ENCODE results near the gene CDKN2B-AS1.
A peak's percentile ranks its signal among the peaks of the same experiment; 100 is the strongest.

Gene CDKN2B-AS1

GRCh38 chr9:22114956-22115355 is 120.4 kb downstream of the CDKN2B-AS1 start:
- no peak overlapping the region for H4K91ac ChIP-seq (ENCODE audit: low read depth, low read length)
- no peak for DNase-seq
- no peak overlapping the region for H3K4me2 ChIP-seq (ENCODE audit: low read length)
- peaks cover 18% of the 10 kb centered on the region for H3K79me1 ChIP-seq (ENCODE audit: low read length)
- H4K8ac ChIP-seq (ENCODE audit: low read depth, low read length): no peak overlapping the region
- no peak overlapping the region for H3K18ac ChIP-seq (ENCODE audit: low read length)
- no peak overlapping the region for H3K4me3 ChIP-seq (ENCODE audit: low read depth, low read length)
- no peak overlapping the region for H2AFZ ChIP-seq (ENCODE audit: insufficient read depth, low read length, poor library complexity)
- H3K23ac ChIP-seq (ENCODE audit: low read length): no peak overlapping the region
- H3K9ac ChIP-seq (ENCODE audit: low read length): no peak overlapping the region
- H3K27me3 ChIP-seq (ENCODE audit: insufficient read depth, low read length): no peaks in the 10 kb centered on the region
- no peak overlapping the region for H3K4ac ChIP-seq (ENCODE audit: low read depth, low read length)
- H3K9me3 ChIP-seq (ENCODE audit: insufficient read depth, low read depth, low read length): no peaks in the 10 kb centered on the region
- no peak overlapping the region for H3K27ac ChIP-seq (ENCODE audit: low read depth, low read length)
- H3K79me2 ChIP-seq (ENCODE audit: control insufficient read depth, insufficient read depth, low read length, poor library complexity): peaks cover 5% of the 10 kb centered on the region
- H4K12ac ChIP-seq (ENCODE audit: low read depth, low read length): no peak overlapping the region
- H2BK5ac ChIP-seq (ENCODE audit: low read depth, low read length, poor library complexity): no peak overlapping the region
- H3K4me1 ChIP-seq (ENCODE audit: control insufficient read depth in 1 of 2, insufficient read depth in 2 of 2, low read length in 2 of 2): peaks cover 7 to 11% of the 10 kb centered on the region in 2 experiments
- H2BK120ac ChIP-seq (ENCODE audit: insufficient read depth, low read length, poor library complexity): no peak overlapping the region
- no peak overlapping the region for H2AK5ac ChIP-seq (ENCODE audit: low read length)
- H2BK12ac ChIP-seq (ENCODE audit: low read length): peak overlapping the region; percentile 60
- no peaks in the 10 kb centered on the region for H3K36me3 ChIP-seq (ENCODE audit: control insufficient read depth in 1 of 2, insufficient read depth in 2 of 2, low read length in 2 of 2)
- H3K14ac ChIP-seq (ENCODE audit: low read length): no peak overlapping the region

GRCh38 chr9:22116758-22117157 is 122.2 kb downstream of the CDKN2B-AS1 start:
- peaks cover 5% of the 10 kb centered on the region for H3K79me2 ChIP-seq (ENCODE audit: control insufficient read depth, insufficient read depth, low read length, poor library complexity)
- H3K9ac ChIP-seq (ENCODE audit: low read length): no peak overlapping the region
- H3K4me3 ChIP-seq (ENCODE audit: low read depth, low read length): no peak overlapping the region
- peaks cover 18% of the 10 kb centered on the region for H3K79me1 ChIP-seq (ENCODE audit: low read length)
- no peak overlapping the region for H2AK5ac ChIP-seq (ENCODE audit: low read length)
- DNase-seq: no peak
- H3K18ac ChIP-seq (ENCODE audit: low read length): no peak overlapping the region
- no peak overlapping the region for H3K27ac ChIP-seq (ENCODE audit: low read depth, low read length)
- no peak overlapping the region for H2BK12ac ChIP-seq (ENCODE audit: low read length)
- peaks cover 7 to 11% of the 10 kb centered on the region in 2 experiments for H3K4me1 ChIP-seq (ENCODE audit: control insufficient read depth in 1 of 2, insufficient read depth in 2 of 2, low read length in 2 of 2)
- no peak overlapping the region for H3K14ac ChIP-seq (ENCODE audit: low read length)
- H3K27me3 ChIP-seq (ENCODE audit: insufficient read depth, low read length): no peaks in the 10 kb centered on the region
- no peak overlapping the region for H3K4me2 ChIP-seq (ENCODE audit: low read length)
- peak overlapping the region; percentile 68 for H2BK120ac ChIP-seq (ENCODE audit: insufficient read depth, low read length, poor library complexity)
- no peaks in the 10 kb centered on the region for H3K9me3 ChIP-seq (ENCODE audit: insufficient read depth, low read depth, low read length)
- no peak overlapping the region for H4K8ac ChIP-seq (ENCODE audit: low read depth, low read length)
- H3K4ac ChIP-seq (ENCODE audit: low read depth, low read length): no peak overlapping the region
- no peaks in the 10 kb centered on the region for H3K36me3 ChIP-seq (ENCODE audit: control insufficient read depth in 1 of 2, insufficient read depth in 2 of 2, low read length in 2 of 2)
- no peak overlapping the region for H4K91ac ChIP-seq (ENCODE audit: low read depth, low read length)
- H3K23ac ChIP-seq (ENCODE audit: low read length): no peak overlapping the region
- no peak overlapping the region for H2AFZ ChIP-seq (ENCODE audit: insufficient read depth, low read length, poor library complexity)
- no peak overlapping the region for H4K12ac ChIP-seq (ENCODE audit: low read depth, low read length)
- no peak overlapping the region for H2BK5ac ChIP-seq (ENCODE audit: low read depth, low read length, poor library complexity)

GRCh38 chr9:22117511-22118384 is 123.2 kb downstream of the CDKN2B-AS1 start:
- peak overlapping the region; percentile 89 for H4K8ac ChIP-seq (ENCODE audit: low read depth, low read length)
- H2AFZ ChIP-seq (ENCODE audit: insufficient read depth, low read length, poor library complexity): peak overlapping the region; percentile 88
- no peak overlapping the region for H3K23ac ChIP-seq (ENCODE audit: low read length)
- H3K36me3 ChIP-seq (ENCODE audit: control insufficient read depth in 1 of 2, insufficient read depth in 2 of 2, low read length in 2 of 2): no peaks in the 10 kb centered on the region
- no peak overlapping the region for H3K4me2 ChIP-seq (ENCODE audit: low read length)
- H3K27ac ChIP-seq (ENCODE audit: low read depth, low read length): peak overlapping the region; percentile 7
- H2BK12ac ChIP-seq (ENCODE audit: low read length): peak overlapping the region; percentile 100
- H3K4me3 ChIP-seq (ENCODE audit: low read depth, low read length): no peak overlapping the region
- peak overlapping the region; percentile 76 for H2BK120ac ChIP-seq (ENCODE audit: insufficient read depth, low read length, poor library complexity)
- no peak for DNase-seq
- H3K14ac ChIP-seq (ENCODE audit: low read length): peak overlapping the region; percentile 87
- peak overlapping the region; percentile 86 for H2AK5ac ChIP-seq (ENCODE audit: low read length)
- H3K27me3 ChIP-seq (ENCODE audit: insufficient read depth, low read length): no peaks in the 10 kb centered on the region
- no peak overlapping the region for H3K9ac ChIP-seq (ENCODE audit: low read length)
- peaks cover 5% of the 10 kb centered on the region for H3K79me2 ChIP-seq (ENCODE audit: control insufficient read depth, insufficient read depth, low read length, poor library complexity)
- H3K18ac ChIP-seq (ENCODE audit: low read length): peak overlapping the region; percentile 94
- H3K79me1 ChIP-seq (ENCODE audit: low read length): peaks cover 18% of the 10 kb centered on the region
- H4K91ac ChIP-seq (ENCODE audit: low read depth, low read length): peak overlapping the region; percentile 93
- peak overlapping the region; percentile 74 for H4K12ac ChIP-seq (ENCODE audit: low read depth, low read length)
- peak overlapping the region; percentile 81 for H2BK5ac ChIP-seq (ENCODE audit: low read depth, low read length, poor library complexity)
- peak overlapping the region; percentile 77 for H3K4ac ChIP-seq (ENCODE audit: low read depth, low read length)
- no peaks in the 10 kb centered on the region for H3K9me3 ChIP-seq (ENCODE audit: insufficient read depth, low read depth, low read length)
- H3K4me1 ChIP-seq (ENCODE audit: control insufficient read depth in 1 of 2, insufficient read depth in 2 of 2, low read length in 2 of 2): peaks cover 7 to 9% of the 10 kb centered on the region in 2 experiments
- WGBS (ENCODE audit: extremely low coverage, insufficient coverage, insufficient read length): no CpG with 5 or more reads among the region's 9 CpGs

- Histone ChIP-seq H3K27me3 (ENCODE audit: insufficient read depth, low read length) (no peaks in the 10 kb centered on the region), H3K23ac (ENCODE audit: low read length) (no peak overlapping the region), H3K14ac (ENCODE audit: low read length) (no peak overlapping the region), H3K9ac (ENCODE audit: low read length) (no peak overlapping the region), H3K4me1 (ENCODE audit: control insufficient read depth in 1 of 2, insufficient read depth in 2 of 2, low read length in 2 of 2) (peaks cover 7 to 9% of the 10 kb centered on the region in 2 experiments), H2BK12ac (ENCODE audit: low read length) (no peak overlapping the region), H4K91ac (ENCODE audit: low read depth, low read length) (no peak overlapping the region), H2AFZ (ENCODE audit: insufficient read depth, low read length, poor library complexity) (no peak overlapping the region), H3K36me3 (ENCODE audit: control insufficient read depth in 1 of 2, insufficient read depth in 2 of 2, low read length in 2 of 2) (no peaks in the 10 kb centered on the region), H4K12ac (ENCODE audit: low read depth, low read length) (no peak overlapping the region), H3K9me3 (ENCODE audit: insufficient read depth, low read depth, low read length) (no peaks in the 10 kb centered on the region), H2BK120ac (ENCODE audit: insufficient read depth, low read length, poor library complexity) (no peak overlapping the region), H3K79me2 (ENCODE audit: control insufficient read depth, insufficient read depth, low read length, poor library complexity) (peaks cover 5% of the 10 kb centered on the region), H4K8ac (ENCODE audit: low read depth, low read length) (no peak overlapping the region), H3K18ac (ENCODE audit: low read length) (no peak overlapping the region), H3K4me3 (ENCODE audit: low read depth, low read length) (no peak overlapping the region), H3K4ac (ENCODE audit: low read depth, low read length) (no peak overlapping the region), H2BK5ac (ENCODE audit: low read depth, low read length, poor library complexity) (no peak overlapping the region), H3K79me1 (ENCODE audit: low read length) (peaks cover 14% of the 10 kb centered on the region), H3K4me2 (ENCODE audit: low read length) (no peak overlapping the region), H3K27ac (ENCODE audit: low read depth, low read length) (no peak overlapping the region), H2AK5ac (ENCODE audit: low read length) (no peak overlapping the region)
- DNase-seq: no peak
- no CpG with 5 or more reads among the region's 5 CpGs for WGBS (ENCODE audit: extremely low coverage, insufficient coverage, insufficient read length)
Measured at GRCh38 chr9:22118810-22119521, 124.4 kb downstream of the CDKN2B-AS1 start.

Measured in trophoblast cell (in vitro differentiated cells and primary cell).